ENCODE results near the gene SPANXB1. TPM values are rescaled to one million over a fixed set of nuclear protein-coding genes. Genes with fewer than 3 reads are reported as not detected.
"Not testable (repeated sequence)": the region's sequence is repeated elsewhere in the genome, so short reads cannot be mapped to it uniquely, and the experiment has no call there.

The SPANXB1 gene
- not detected in 2 replicates for total RNA-seq (2014; rRNA removed; shearing (Covaris generic))
- polyA plus RNA-seq (2016; fragmentation: Nextera tagmentation; extraction: Ambion mirVana), result 0.50 TPM in 1 of 2 replicates, not detected in the other
- long read RNA-seq, result 0 reads

GRCh38 chrX:141002568-141002967 lies at the start of gene SPANXB1:
SPANXB1 (plus strand) TSS chrX:141002594; CDS start chrX:141002694, 100 bp downstream.
- not testable (repeated sequence) for H3K4me2 ChIP-seq; H3K4me1 ChIP-seq (ENCODE audit: insufficient read depth); H3K27me3 ChIP-seq (ENCODE audit: insufficient read depth); ATAC-seq; H3K79me2 ChIP-seq (replicated peaks; ENCODE audit: insufficient read depth); H3K27ac Mint-ChIP-seq; H4K20me1 ChIP-seq (replicated peaks; ENCODE audit: insufficient read depth); H3K9me2 ChIP-seq (ENCODE audit: insufficient read depth); H3K4me3 Mint-ChIP-seq; H3K36me3 Mint-ChIP-seq (ENCODE audit: low read depth); H3K4me1 Mint-ChIP-seq; H3F3A ChIP-seq (replicated peaks; ENCODE audit: low read depth); H3K27me3 Mint-ChIP-seq (ENCODE audit: insufficient read depth, low read depth, poor library complexity); H2AFZ ChIP-seq; H3K4me3 ChIP-seq; H3K36me3 ChIP-seq (ENCODE audit: insufficient read depth); H3K27ac ChIP-seq (ENCODE audit: low read depth); DNase-seq (ENCODE audit: low spot score); H3K9me3 Mint-ChIP-seq

GRCh38 chrX:140967036-140967435 lies 35.4 kb upstream of the SPANXB1 start:
- no peaks in the 10 kb centered on the region for H3F3A ChIP-seq (replicated peaks; ENCODE audit: low read depth)
- TF ChIP-seq ZNF114 (CRISPR knock-in tag; IDR thresholded peaks at IDR 0.05), result no peak
- TF ChIP-seq CTCF (conservative IDR thresholded peaks at IDR 0.05; ENCODE audit: low read depth in 2 of 2), result no peak
- no peak for TF ChIP-seq EZH2 (IDR thresholded peaks at IDR 0.05; ENCODE audit: low read depth, unreplicated experiment)
- no peaks in the 10 kb centered on the region for H3K9me3 Mint-ChIP-seq
- H3K27ac Mint-ChIP-seq, result no peak overlapping the region
- H3K27me3 ChIP-seq (ENCODE audit: insufficient read depth), result no peaks in the 10 kb centered on the region
- H3K4me1 Mint-ChIP-seq, result no peaks in the 10 kb centered on the region
- H3K27ac ChIP-seq (ENCODE audit: low read depth), result no peak overlapping the region
- no peaks in the 10 kb centered on the region for H3K4me1 ChIP-seq (ENCODE audit: insufficient read depth)
- no peaks in the 10 kb centered on the region for H3K36me3 ChIP-seq (ENCODE audit: insufficient read depth)
- no peak overlapping the region for H3K4me3 ChIP-seq
- ATAC-seq, result no peak
- H4K20me1 ChIP-seq (replicated peaks; ENCODE audit: insufficient read depth), result no peaks in the 10 kb centered on the region
- H3K27me3 Mint-ChIP-seq (ENCODE audit: insufficient read depth, low read depth, poor library complexity), result peaks cover 2% of the 10 kb centered on the region
- no peaks in the 10 kb centered on the region for H3K9me2 ChIP-seq (ENCODE audit: insufficient read depth)
- H3K4me2 ChIP-seq, result no peak overlapping the region
- H2AFZ ChIP-seq, result no peak overlapping the region
- H3K4me3 Mint-ChIP-seq, result no peak overlapping the region
- no peaks in the 10 kb centered on the region for H3K36me3 Mint-ChIP-seq (ENCODE audit: low read depth)
- no peak for DNase-seq (ENCODE audit: low spot score)
- H3K79me2 ChIP-seq (replicated peaks; ENCODE audit: insufficient read depth), result no peaks in the 10 kb centered on the region

GRCh38 chrX:140971099-140971795 lies 31.1 kb upstream of the SPANXB1 start:
- DNase-seq (ENCODE audit: low spot score), result no peak
- no peak overlapping the region for H3K27ac Mint-ChIP-seq
- Histone ChIP-seq H2AFZ (no peak overlapping the region), H3K4me3 (no peak overlapping the region), H3K27me3 (ENCODE audit: insufficient read depth) (no peaks in the 10 kb centered on the region), H4K20me1 (replicated peaks; ENCODE audit: insufficient read depth) (no peaks in the 10 kb centered on the region), H3K79me2 (replicated peaks; ENCODE audit: insufficient read depth) (no peaks in the 10 kb centered on the region), H3K4me1 (ENCODE audit: insufficient read depth) (no peaks in the 10 kb centered on the region), H3F3A (replicated peaks; ENCODE audit: low read depth) (no peaks in the 10 kb centered on the region), H3K36me3 (ENCODE audit: insufficient read depth) (no peaks in the 10 kb centered on the region), H3K27ac (ENCODE audit: low read depth) (no peak overlapping the region), H3K9me2 (ENCODE audit: insufficient read depth) (no peaks in the 10 kb centered on the region), H3K4me2 (no peak overlapping the region)
- no peaks in the 10 kb centered on the region for H3K9me3 Mint-ChIP-seq
- no peaks in the 10 kb centered on the region for H3K36me3 Mint-ChIP-seq (ENCODE audit: low read depth)
- no peak for TF ChIP-seq EZH2phosphoT487 (IDR thresholded peaks at IDR 0.05; ENCODE audit: unreplicated experiment)
- TF ChIP-seq CREB1 (CRISPR knock-in tag; IDR thresholded peaks at IDR 0.05; ENCODE audit: low read depth), result no peak
- TF ChIP-seq REST (IDR thresholded peaks at IDR 0.05; ENCODE audit: unreplicated experiment), result no peak
- TF ChIP-seq ZNF331 (CRISPR knock-in tag; IDR thresholded peaks at IDR 0.05; ENCODE audit: low read depth), result no peak
- TF ChIP-seq STAT1 (IDR thresholded peaks at IDR 0.05; ENCODE audit: unreplicated experiment), result no peak
- no peaks in the 10 kb centered on the region for H3K27me3 Mint-ChIP-seq (ENCODE audit: insufficient read depth, low read depth, poor library complexity)
- H3K4me3 Mint-ChIP-seq, result no peak overlapping the region
- H3K4me1 Mint-ChIP-seq, result no peaks in the 10 kb centered on the region
- no peak for ATAC-seq
